SKM-1 treated with dmso at 0.1 percent for 144 hours (cell line): ENCODE measurements around the gene DPAGT1.
"Not testable (repeated sequence)": the region's sequence is repeated elsewhere in the genome, so short reads cannot be mapped to it uniquely, and the experiment has no call there.

ENCODE experiments used
- DNase-seq: peaks from one replicate; lab custom pipeline; 2025; ENCODE audit not compliant: unreplicated experiment; lab: John Stamatoyannopoulos, UW

The DPAGT1 gene

DNA sequence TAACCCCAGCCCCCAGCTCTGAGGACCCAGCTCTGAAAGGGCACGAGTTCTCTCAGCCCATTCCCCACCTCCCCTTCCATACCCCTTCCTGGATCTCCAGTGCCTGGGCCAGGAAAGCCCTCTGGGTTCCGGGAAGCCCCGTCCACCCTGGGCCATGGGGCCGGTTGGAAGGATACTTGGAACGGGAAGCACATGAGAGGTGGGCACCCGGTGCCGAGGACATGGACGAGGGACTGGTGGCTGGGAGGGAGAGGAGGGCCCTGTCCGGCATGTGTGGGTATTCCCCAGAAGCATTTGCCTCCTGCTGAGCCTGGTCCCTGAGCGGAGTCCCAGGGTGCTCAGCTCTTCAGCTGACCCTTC, 14.6 kb upstream of the DPAGT1 start:
- DNase-seq = no peak

DNA sequence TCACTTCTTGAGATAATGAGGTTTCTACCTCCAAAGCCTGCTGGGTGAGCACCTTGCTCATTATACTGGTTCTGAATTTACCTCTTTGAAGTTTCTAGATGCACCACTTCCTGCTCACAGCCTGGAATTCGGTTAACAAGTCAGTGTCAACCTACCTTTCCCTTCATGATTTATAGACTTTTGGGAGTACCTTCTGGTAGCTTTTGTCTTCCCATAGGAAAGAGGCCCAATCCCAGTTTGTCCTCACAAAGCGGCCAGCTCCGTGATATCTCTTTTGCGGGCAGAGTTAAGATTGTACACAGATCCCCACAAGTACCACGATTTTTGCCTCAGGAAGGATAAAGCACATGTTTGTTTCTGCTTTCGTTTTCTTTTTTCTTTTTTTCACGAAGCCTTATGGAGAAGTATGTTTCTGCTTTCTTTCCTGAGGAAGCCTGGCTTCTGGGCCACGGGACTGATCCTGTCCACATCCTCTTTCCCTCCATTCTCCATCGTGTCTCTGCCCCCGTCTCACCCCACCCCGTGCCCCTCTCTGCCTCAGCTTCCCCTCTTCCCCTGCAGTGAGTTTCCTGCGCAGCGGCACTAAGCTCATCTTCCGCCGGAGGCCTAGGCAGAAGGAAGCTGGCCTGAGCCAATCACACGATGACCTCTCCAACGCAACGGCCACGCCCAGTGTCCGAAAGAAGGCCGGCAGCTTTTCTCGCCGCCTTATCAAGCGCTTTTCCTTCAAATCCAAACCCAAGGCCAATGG, 14.0 kb upstream of the DPAGT1 start:
- DNase-seq = no peak

DNA sequence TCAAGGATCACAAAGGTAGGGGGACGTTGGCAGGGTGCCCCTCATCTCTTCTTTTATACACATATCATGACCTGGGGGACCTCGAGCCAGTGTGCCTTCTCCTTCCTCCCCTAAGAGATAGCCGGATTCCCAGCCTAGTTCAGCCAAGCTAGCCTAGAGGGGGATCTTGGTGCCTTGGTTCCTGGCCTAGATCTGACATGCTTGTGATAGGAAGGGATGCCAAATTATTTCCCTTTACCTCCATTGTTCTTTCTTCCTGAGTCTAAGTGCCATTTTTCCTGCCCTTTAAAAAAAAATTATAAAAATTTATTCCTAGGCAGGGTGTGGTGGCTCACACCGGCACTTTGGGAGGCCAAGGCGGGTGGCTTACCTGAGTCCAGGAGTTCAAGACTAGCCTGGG, 12.7 kb upstream of the DPAGT1 start:
- DNase-seq = no peak

DNA sequence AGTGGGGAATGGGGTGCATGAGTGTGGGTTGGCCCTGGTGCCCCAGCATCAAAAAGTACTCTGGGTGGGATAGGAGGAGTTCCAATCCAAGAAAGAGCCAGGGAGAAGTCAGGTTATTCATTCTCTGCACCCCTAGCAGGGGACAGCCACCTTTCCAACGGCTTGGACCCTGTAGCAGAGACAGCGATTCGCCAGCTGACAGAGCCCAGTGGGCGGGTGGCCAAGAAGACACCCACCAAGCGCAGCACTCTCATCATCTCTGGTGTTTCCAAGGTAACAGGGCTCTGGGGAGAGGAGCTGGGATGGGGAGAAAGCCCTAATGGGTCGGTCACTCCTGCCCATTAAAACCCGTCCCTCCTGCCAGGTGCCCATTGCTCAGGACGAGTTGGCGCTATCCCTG, 12.1 kb upstream of the DPAGT1 start:
- no peak for DNase-seq

DNA sequence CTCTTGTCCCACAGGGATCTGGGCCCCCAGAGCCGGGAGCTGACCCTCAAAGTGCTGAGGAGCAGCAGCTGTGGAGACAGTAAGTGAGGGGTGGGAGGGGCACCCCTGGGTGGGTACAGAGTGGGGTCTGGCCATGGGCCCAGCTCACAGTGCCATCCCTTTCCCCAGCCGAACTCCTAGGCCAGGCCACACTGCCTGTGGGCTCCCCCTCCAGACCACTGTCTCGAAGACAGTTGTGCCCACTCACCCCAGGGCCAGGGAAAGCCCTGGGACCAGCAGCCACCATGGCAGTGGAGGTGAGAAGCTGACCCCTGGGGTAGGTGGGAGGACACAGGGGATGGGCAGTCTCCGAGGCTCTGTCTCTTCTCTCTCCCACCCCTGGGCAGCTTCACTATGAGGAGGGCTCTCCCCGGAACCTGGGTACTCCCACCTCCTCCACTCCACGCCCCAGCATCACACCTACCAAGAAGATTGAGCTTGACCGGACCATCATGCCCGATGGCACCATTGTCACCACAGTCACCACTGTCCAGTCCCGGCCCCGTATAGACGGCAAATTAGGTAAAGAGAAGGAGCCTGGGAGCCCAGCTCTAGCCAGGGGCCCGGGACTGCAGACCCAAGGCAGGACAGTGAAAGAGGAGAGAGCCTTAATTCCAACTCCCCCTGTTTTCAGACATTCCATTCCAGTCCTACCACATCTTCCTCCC, 10.8 kb upstream of the DPAGT1 start:
- DNase-seq = no peak

DNA sequence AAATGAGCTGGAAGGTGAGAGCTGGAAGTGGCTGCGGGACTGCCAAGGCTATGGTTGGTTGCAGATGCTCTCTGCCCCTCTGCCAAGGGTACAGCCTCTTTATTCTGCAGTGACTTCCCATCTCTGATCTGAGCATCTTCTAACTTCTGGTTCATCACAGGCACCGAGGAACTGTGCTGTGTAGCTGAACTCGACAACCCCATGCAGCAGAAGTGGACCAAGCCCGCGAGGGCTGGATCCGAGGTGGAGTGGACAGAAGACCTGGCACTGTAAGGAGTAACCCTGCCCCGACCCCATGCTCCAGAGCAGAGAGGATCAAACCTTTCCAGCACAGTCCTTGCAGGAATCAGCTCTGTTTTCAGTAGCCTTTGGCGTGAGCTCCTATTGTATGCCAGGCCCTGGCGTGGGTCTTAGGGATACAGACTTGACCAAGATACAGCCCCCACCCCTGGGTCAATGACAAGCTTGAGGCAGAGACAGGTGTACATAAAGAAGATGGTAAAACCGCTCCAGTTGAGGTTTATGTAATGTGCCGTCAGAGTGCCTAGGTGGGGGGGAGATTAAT, 9.8 kb upstream of the DPAGT1 start:
- no peak for DNase-seq

DNA sequence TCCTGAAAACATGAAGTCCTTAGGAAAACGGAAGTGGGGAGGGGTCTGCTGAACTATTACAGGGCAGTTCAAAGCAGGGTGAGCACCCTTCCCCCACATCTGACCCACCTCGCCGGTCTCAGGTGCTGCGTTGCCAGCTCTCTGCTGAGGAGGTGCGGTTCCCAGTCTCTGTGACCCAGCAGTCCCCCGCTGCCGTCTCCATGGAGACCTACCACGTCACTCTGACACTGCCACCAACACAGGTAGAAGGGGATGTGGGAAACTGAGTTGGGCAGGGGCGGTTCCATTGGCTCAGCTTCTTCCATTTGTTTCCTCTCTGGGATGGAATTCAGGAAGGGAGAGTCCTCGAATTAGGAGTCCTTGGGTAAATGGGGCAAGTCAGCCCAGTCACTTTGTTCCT, 8.8 kb upstream of the DPAGT1 start:
- no peak for DNase-seq

DNA sequence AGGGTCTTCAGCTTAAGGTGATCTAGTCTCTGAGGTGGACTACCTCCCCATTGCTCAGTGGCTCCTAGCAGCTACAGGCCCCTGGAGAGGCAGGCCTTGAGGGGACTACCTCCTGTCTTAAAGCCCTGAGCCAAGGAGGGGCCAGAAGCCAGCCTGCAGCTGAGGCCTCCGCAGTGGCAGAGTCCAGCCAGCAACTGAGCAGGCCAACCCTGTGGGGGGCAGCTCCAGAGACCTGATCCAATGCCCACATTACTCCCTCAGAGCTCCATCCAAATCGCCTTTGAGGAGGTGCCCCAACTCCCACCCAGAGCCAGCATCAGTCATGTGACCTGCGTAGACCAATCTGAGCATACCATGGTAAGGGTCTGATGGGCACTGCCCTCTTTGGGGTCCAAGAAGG, 8.2 kb upstream of the DPAGT1 start:
- no peak for DNase-seq

DNA sequence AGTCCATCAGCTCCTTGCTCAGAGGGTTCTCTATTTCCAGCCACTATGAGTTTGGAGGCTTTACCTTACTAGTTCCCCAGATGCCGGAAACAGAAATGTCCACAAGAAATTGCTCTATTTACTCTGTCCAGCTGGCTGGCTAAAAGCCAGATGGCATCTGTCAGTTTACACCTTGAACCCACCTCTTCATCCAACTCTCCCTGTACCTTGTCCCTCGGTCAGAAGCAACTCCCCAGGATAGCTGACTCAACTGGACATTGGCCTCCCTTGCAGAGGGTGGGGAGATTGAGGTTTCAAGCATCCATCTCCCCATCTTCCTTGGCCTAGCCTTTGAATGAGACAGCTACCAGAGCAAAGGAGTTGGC, 7.2 kb upstream of the DPAGT1 start:
- no peak for DNase-seq

DNA sequence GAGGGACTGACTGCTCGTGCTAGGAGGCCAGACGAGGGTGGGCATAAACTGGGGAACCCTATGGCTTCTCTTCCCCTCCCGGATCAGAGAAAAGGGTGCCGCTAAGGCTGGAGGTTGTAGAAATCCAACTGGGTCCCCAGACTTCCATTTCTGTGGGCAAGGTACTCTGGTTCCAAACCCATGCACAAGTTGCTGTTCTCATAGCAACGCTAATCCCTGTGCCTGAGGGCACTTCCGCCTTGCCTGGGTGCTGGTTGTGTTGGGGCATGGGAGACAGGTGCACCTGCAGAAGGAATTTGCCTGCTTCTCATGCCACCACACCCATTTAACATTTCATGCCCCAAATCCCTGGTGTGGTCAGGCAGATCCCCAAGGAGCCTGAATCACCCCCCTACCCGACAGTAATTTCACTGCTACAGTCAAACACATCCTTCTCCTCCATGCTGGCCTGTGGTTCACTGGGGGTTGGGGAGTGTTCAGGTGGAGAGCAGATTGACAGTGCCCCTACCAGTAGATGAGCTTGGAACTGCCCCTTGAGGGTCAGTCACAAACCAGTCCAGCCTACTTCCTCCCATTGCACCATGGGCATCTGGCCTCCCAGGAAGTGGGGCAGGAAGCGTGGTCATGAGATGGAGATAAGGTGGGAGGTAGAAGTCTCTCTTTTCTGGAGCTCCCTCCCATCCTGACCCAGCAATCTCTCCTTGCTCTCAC, 6.6 kb upstream of the DPAGT1 start:
- DNase-seq = peak; percentile 47

DNA sequence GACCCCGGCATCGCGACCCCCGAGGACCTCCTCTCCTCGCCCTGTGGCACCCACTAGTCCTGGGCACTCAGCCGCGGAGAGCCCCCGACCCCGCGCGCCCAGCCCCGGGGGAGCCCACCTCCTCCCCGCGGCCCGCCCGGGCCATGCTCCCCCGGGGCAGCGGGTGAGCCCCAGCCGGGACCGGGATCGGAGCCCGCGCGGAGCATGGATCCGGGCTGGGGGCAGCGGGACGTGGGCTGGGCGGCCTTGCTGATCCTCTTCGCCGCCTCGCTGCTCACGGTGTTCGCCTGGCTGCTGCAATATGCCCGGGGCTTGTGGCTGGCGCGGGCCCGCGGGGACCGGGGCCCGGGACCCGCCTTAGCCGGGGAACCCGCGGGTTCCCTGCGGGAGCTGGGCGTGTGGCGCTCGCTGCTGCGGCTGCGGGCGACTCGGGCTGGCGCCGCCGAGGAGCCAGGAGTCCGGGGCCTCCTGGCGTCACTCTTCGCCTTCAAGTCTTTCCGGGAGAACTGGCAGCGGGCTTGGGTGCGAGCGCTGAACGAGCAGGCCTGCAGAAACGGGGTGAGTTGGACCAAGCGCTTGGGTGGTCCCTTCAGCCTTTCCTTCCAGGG, 6.0 kb upstream of the DPAGT1 start:
- DNase-seq = no peak

DNA sequence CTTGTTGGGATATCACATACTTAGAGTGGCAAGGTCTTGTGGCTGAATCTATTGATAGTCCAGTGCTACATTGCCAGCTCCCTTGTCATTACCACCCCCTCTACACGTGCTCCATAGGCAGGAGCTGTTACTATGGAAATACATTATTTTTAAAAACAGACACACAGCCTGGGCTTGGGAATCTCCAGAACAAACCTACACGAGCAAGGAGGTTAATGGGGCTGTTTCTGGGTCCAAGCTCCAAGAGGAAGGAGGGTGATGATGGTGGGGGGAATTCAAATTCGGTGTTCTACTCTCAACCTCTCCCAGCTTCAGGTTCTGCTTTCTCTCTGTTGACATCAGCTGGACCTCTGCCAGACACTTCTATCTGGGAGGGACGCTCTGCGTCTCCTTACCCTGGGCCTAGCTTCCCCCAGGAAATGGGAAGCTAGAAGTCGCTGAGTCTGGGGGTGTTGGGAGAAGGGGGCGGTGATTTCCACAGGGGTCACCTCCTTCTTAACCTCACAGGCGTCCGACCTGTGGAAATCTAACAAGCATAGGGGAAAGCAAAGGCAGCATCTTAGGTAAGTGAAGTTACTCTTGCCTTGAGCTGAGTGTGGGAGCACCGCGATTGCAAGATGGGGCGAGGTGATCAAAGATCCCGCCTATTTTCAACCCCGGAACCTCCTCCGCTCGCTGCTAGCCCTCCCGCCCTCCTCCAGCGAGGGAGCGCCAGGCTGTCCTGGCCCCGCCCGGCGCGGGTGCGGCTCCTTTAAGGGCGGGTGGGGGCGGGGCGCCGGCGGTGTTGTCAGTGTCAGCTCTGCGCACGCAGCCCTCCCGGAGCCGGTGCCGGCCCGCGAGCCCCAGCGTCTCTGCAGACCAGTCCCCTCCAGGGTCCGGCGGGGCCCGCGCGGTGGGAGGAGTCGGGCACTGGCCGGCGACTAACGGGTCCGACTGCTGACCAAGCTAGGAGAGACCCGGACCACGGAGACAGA, 5.2 kb upstream of the DPAGT1 start, which contains the start of gene C2CD2L:
TSS of gene C2CD2L (plus strand) at position 781 of the 974 bp plus-strand sequence. CDS start 398 bp downstream, outside the sequence.
- peak; percentile 95 for DNase-seq

DNA sequence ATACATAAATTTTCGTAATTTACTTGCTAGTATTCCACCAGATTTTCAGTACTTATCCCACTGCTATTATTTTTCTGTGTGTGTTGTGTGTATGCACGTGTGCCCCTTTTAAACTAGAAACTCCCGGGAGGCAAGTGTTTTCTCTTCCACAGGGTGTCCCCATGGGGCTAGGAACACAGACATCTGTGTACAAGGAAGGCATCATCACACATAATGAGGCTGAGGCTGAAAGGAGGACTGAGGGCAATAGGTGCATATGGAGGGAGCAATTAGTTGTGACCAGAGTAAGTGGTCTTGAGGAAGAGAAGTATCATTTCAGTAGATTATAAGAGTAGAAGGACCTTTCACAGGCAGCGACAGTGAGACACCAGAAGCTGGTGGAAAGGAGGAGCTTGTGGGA, 2.1 kb upstream of the DPAGT1 start:
- DNase-seq = no peak

DNA sequence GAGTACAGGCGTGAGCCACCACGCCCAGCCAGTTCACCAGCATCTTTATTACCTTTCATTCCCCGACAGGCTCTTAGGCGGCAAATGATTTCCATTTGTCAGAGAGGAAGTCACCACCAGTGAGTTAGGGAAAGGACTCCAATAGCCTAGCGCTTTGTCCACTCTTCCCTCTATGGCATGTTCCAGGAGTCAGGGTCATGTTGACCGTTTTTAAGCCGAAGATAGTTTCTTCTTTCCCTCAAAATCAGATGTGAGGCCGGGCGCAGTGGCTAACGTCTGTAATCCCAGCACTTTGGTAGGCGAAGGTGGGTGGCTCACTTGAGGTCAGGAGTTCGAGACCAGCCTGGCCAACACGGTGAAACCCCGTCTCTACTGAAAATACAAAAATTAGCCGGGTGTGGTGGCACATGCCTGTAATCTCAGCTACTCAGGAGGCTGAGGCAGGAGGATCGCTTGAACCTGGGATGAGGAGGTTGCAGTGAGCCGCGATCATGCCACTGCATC, 1.6 kb upstream of the DPAGT1 start:
- not testable (repeated sequence) for DNase-seq

DNA sequence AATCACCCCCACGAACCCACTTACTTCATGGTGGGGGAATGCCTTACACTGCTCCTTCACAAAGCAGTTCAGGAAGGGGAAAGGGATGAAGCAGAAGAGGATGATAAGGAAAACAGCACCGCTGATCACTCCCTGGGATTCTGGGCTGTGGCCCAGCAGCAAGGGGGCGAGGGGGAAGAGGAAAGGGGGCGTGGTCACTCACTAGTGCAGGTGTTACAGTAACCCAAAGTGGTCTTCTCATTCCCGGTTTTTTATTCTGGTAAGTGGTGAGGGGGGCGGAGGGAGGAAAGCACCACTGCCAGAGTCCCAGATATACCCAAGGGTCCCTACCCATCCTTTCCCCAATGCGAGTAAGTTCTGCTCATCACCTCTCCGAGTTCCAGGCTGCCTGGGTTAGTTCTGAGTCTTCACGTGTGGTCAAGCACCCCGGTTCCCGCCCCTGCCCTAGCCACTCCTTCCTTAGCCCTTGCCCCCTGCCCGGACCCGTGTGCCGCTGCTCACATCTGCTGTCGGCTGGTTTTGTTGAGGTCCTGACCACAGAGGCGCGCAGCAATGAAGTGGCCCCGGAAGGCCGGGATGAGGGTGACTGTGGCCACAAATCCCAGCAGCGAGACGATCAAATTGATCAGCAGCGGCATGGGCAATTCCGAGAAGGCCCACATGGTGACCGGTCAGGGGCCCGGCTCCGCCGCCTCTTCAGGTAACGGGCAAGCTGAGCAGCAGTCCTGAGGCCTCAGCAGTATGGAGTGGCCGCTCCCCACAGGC, 477 bp downstream of the DPAGT1 start:
- no peak for DNase-seq

DNA sequence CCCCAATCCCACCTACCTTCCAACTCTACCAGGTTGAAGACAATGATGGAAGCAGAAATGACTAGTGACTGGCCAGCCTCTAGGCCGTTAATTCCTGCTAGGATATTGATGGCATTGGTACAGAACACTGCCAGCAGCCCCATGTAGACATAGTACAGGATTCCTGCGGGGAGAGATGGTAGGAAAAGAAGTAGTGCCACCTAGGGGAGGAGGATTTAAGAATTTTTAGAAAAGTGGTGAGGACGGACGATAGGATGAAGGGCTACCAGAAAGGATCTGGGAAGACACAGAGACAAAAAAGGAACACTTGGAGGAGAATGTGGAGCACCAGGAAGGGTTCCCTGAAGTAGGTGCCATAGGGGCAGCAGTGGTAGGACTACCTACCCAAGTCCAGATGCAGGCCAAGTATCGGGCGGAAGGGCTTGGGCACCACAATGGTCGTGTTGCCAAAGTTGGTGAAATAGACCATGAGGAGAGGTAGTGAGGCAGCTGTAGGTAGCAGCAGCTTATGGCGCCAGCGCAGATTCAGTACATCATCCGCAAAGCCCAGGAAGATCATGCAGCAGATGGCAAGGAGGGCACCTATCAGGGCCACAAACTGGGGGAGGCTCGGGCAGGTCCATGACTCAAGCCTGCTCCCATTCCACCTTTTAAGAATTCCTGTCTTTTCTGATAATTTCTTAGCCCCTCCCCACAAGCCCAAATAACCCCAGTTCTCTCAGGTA, 1.2 kb downstream of the DPAGT1 start:
- no peak for DNase-seq

DNA sequence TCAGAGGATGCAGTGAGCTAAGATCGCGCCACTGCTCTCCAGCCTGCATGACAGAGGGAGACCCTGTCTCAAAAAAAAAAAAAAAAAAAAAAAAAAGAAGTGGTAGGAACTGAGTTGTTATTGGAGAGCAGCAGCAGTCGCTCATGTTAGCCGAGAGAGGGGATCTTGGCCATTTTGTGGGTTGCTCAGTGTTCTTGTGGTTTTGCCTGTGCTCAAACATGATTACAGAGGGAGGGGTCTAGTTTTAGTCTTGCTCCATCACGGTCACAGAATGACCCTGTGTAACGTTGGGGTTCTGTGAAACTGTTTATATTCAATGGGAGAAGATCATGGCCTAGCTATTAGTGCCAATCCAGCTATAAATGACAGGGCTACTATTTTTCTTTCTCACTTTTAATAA, 1.9 kb downstream of the DPAGT1 start:
- no peak for DNase-seq

DNA sequence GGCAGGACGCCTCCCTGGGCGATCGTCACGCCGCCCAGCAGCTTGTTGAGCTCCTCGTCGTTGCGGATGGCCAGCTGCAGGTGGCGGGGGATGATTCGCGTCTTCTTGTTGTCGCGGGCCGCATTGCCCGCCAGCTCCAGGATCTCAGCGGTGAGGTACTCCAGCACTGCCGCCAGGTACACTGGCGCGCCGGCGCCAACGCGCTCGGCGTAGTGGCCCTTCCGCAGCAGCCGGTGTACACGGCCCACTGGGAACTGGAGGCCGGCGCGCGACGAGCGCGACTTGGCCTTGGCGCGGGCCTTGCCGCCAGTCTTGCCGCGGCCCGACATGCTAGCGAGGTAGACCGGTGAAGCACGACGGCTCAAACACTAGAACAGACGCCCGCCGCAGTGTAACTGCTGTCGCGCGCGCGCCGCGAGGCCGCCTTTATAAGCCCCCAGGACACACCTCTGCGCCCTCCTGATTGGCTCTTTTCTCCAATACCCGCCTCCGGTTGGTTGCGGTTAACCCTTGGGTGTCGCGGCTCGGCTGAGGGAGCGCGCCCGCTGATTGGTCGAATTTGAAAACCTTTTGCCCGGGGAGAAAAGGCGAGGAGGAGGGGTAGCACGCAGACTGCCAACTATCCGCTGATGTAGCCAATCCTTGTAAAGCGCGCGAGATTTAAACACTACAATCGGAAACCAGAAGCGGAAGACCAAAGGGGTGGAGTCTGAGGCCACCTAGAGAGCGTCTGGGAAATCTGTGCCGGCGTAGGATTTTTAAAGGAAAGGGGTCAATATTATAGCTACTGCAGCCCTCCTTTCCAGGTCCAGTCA, 6.4 kb downstream of the DPAGT1 start:
- peak; percentile 94 for DNase-seq
